Measurements from ENCODE around the gene TARM1. TPM values are rescaled to one million over a fixed set of nuclear protein-coding genes. Genes with fewer than 3 reads are reported as not detected.

Gene TARM1
- total and polyA plus RNA-seq, 5 donors from 2014 or later = not detected

DNA sequence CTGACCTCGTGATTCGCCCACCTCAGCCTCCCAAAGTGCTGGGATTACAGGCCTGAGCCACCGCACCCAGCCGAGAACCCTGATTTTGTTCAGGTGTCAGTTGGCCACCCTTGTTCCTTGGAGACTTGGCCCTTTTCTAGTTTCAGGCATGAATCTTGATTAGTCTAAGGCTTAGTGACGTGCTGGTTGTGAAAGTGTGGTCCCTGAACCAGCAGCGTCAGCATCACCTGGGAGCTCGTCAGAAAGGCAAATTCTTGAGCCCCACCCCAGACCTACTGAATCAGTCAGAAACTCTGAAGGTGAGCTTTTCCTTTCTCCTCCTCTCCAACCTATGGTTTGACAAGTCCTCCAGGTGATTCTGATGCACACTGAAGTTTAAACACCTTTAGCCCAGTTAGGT is 54.5 kb downstream of the TARM1 start:
- H3K9me3 ChIP-seq (ENCODE audit: control insufficient read depth in 2 of 2, low read length in 2 of 2) = no peaks in the 10 kb centered on the region
- no peaks in the 10 kb centered on the region for H3K4me1 ChIP-seq (ENCODE audit: control insufficient read depth, insufficient read depth, low read length, poor library complexity, severe bottlenecking)
- Mint-ChIP-seq H3K9me3 (peaks cover 0 to 2% (median 0%) of the 10 kb centered on the region in 7 donors), H3K27ac (no peak overlapping the region), H3K27me3 (peaks cover 23% of the 10 kb centered on the region), H3K36me3 (no peaks in the 10 kb centered on the region), H3K4me1 (peaks cover 0 to 4% (median 3%) of the 10 kb centered on the region in 4 donors), H3K4me3 (no peak overlapping the region)
- DNase-seq = no peak
- H3K27ac ChIP-seq (ENCODE audit: insufficient read depth, low read length, poor library complexity, severe bottlenecking) = no peak overlapping the region
- no peak overlapping the region for H3K4me3 ChIP-seq (ENCODE audit: low read depth, low read length)
- no peaks in the 10 kb centered on the region for H3K36me3 ChIP-seq (ENCODE audit: control insufficient read depth, insufficient read depth, low read length)
- no peaks in the 10 kb centered on the region for H3K27me3 ChIP-seq (ENCODE audit: control insufficient read depth, insufficient read depth, low read length)
- ATAC-seq (ENCODE audit: low read depth in 2 of 2) = no peak

DNA sequence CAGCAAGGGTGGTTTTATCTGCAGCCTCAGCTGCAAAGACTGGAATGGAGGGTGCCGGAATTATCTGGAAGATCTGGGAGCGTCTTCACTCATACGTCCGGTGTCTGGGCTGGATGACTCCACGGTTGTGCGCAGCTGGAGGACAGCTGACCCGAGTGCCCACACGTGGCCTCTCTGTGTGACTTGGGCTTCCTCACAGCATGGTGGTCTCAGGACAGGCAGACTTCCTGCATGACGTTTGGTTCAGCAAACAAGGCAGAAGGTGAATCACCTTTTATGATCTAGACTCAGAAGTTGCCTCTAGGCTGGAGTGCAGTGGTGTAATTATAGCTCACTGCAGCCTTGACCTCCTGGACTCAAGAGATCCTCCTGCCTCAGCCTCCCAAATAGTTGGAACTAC is 56.5 kb downstream of the TARM1 start:
- Histone ChIP-seq H3K36me3 (ENCODE audit: control insufficient read depth, insufficient read depth, low read length) (no peaks in the 10 kb centered on the region), H3K9me3 (ENCODE audit: control insufficient read depth in 2 of 2, low read length in 2 of 2) (no peaks in the 10 kb centered on the region), H3K27ac (ENCODE audit: insufficient read depth, low read length, poor library complexity, severe bottlenecking) (no peak overlapping the region), H3K4me3 (ENCODE audit: low read depth, low read length) (no peak overlapping the region), H3K27me3 (ENCODE audit: control insufficient read depth, insufficient read depth, low read length) (no peaks in the 10 kb centered on the region), H3K4me1 (ENCODE audit: control insufficient read depth, insufficient read depth, low read length, poor library complexity, severe bottlenecking) (no peaks in the 10 kb centered on the region)
- Mint-ChIP-seq H3K36me3 (no peaks in the 10 kb centered on the region), H3K27ac (no peak overlapping the region), H3K4me3 (no peak overlapping the region), H3K4me1 (peaks cover 0 to 4% (median 0%) of the 10 kb centered on the region in 4 donors), H3K9me3 (peaks cover 0 to 2% (median 0%) of the 10 kb centered on the region in 7 donors), H3K27me3 (peaks cover 19% of the 10 kb centered on the region)
- DNase-seq (no peak), ATAC-seq (ENCODE audit: low read depth in 2 of 2) (no peak)

DNA sequence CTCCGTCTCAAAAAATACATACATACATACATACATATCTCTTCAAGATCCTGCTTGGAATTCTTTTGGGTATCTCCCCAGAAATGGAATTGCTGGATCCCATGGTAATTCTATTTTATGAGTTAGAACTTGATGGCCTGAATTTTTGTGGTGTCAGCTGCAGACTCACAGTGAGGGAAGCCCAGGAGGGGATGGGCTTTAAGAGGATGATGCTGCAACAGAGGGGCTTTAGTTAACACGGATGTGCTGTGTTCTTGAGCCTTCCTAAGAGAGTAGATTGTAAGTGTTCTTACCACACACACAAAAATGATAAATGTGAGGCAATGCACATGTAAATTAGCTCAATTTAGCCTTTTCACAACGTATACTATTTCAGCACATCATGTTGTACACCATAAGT is 58.0 kb downstream of the TARM1 start:
- Histone ChIP-seq H3K4me1 (ENCODE audit: control insufficient read depth, insufficient read depth, low read length, poor library complexity, severe bottlenecking) (no peaks in the 10 kb centered on the region), H3K9me3 (ENCODE audit: control insufficient read depth in 2 of 2, low read length in 2 of 2) (no peaks in the 10 kb centered on the region), H3K36me3 (ENCODE audit: control insufficient read depth, insufficient read depth, low read length) (no peaks in the 10 kb centered on the region), H3K4me3 (ENCODE audit: low read depth, low read length) (no peak overlapping the region), H3K27me3 (ENCODE audit: control insufficient read depth, insufficient read depth, low read length) (no peaks in the 10 kb centered on the region), H3K27ac (ENCODE audit: insufficient read depth, low read length, poor library complexity, severe bottlenecking) (no peak overlapping the region)
- no peaks in the 10 kb centered on the region for H3K36me3 Mint-ChIP-seq
- H3K9me3 Mint-ChIP-seq = peaks cover 0 to 2% (median 0%) of the 10 kb centered on the region in 7 donors
- no peak for DNase-seq
- H3K4me1 Mint-ChIP-seq = peaks cover 0 to 4% (median 0%) of the 10 kb centered on the region in 4 donors
- no peak overlapping the region for H3K27ac Mint-ChIP-seq
- H3K27me3 Mint-ChIP-seq = peaks cover 19% of the 10 kb centered on the region
- no peak for ATAC-seq (ENCODE audit: low read depth in 2 of 2)
- no peak overlapping the region for H3K4me3 Mint-ChIP-seq

DNA sequence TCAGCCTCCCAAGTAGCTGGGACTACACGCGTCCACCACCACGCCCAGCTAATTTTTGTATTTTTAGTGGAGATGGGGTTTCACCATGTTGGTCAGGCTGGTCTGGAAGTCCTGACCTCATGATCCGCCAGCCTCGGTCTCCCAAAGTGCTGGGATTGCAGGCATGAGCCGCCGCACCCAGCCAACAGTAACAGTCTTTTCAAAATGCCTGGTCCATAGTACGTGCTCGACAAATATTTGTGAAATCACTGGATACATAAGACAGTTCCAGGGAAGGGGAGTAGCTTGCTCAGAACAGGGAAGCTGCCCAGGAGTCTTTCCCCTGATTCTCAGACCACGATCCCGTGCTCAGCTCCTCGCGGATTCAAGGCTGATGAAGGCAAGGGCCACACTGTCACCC is 59.2 kb downstream of the TARM1 start:
- H3K4me1 ChIP-seq (ENCODE audit: control insufficient read depth, insufficient read depth, low read length, poor library complexity, severe bottlenecking) = no peaks in the 10 kb centered on the region
- H3K4me3 ChIP-seq (ENCODE audit: low read depth, low read length) = no peak overlapping the region
- DNase-seq (no peak), ATAC-seq (ENCODE audit: low read depth in 2 of 2) (no peak)
- H3K9me3 Mint-ChIP-seq = peaks cover 0 to 2% (median 0%) of the 10 kb centered on the region in 7 donors
- no peaks in the 10 kb centered on the region for H3K9me3 ChIP-seq (ENCODE audit: control insufficient read depth in 2 of 2, low read length in 2 of 2)
- H3K27ac Mint-ChIP-seq = no peak overlapping the region
- H3K27ac ChIP-seq (ENCODE audit: insufficient read depth, low read length, poor library complexity, severe bottlenecking) = no peak overlapping the region
- H3K36me3 ChIP-seq (ENCODE audit: control insufficient read depth, insufficient read depth, low read length) = no peaks in the 10 kb centered on the region
- H3K4me3 Mint-ChIP-seq = no peak overlapping the region
- no peaks in the 10 kb centered on the region for H3K36me3 Mint-ChIP-seq
- H3K4me1 Mint-ChIP-seq = peaks cover 0 to 4% (median 0%) of the 10 kb centered on the region in 4 donors
- no peaks in the 10 kb centered on the region for H3K27me3 ChIP-seq (ENCODE audit: control insufficient read depth, insufficient read depth, low read length)
- peaks cover 28% of the 10 kb centered on the region for H3K27me3 Mint-ChIP-seq

DNA sequence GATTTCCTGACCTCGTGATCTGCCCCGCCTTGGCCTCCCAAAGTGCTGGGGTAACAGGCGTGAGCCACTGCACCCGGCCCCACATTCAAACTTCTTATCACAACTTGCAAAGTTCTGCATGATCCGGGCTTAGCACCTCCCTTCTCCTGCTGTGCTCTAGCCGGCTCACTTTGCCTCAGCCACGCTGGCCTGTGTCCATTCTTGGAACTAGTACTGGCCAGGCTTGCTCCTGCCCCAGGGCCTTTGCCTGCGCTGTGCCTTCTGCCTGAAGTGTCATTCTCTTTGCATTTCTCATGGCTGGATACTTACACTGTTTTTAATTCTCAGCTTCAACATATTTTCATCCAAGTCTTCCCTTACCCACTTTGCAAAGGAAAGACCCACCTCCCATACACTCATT is 59.8 kb downstream of the TARM1 start:
- no peaks in the 10 kb centered on the region for H3K27me3 ChIP-seq (ENCODE audit: control insufficient read depth, insufficient read depth, low read length)
- no peaks in the 10 kb centered on the region for H3K36me3 Mint-ChIP-seq
- H3K27me3 Mint-ChIP-seq = peaks cover 28% of the 10 kb centered on the region

More for the DNA sequence above, 59.8 kb downstream of the TARM1 start:
- Mint-ChIP-seq H3K27ac (no peak overlapping the region), H3K4me1 (peaks cover 0 to 4% (median 0%) of the 10 kb centered on the region in 4 donors), H3K4me3 (no peak overlapping the region), H3K9me3 (peaks cover 0 to 2% (median 0%) of the 10 kb centered on the region in 7 donors)
- H3K4me3 ChIP-seq (ENCODE audit: low read depth, low read length) = no peak overlapping the region
- H3K27ac ChIP-seq (ENCODE audit: insufficient read depth, low read length, poor library complexity, severe bottlenecking) = no peak overlapping the region
- H3K36me3 ChIP-seq (ENCODE audit: control insufficient read depth, insufficient read depth, low read length) = no peaks in the 10 kb centered on the region
- DNase-seq (no peak), ATAC-seq (ENCODE audit: low read depth in 2 of 2) (no peak)
- no peaks in the 10 kb centered on the region for H3K9me3 ChIP-seq (ENCODE audit: control insufficient read depth in 2 of 2, low read length in 2 of 2)
- H3K4me1 ChIP-seq (ENCODE audit: control insufficient read depth, insufficient read depth, low read length, poor library complexity, severe bottlenecking) = no peaks in the 10 kb centered on the region

Other genes with a start within 250 kb of the TARM1 start
- 280 TPM for gene MYADM, start 213.5 kb downstream of the TARM1 start, total RNA-seq
- gene MYADM, start 213.5 kb downstream of the TARM1 start, polyA plus RNA-seq = 10 to 100 TPM; 26.1 to 36.3 (median 35.5) TPM
- gene PRKCG, start 199.2 kb downstream of the TARM1 start, total RNA-seq = not detected
- not detected for gene PRKCG, start 199.2 kb downstream of the TARM1 start, polyA plus RNA-seq
- gene CACNG7, start 172.1 kb downstream of the TARM1 start, total RNA-seq = not detected
- not detected for gene CACNG7, start 172.1 kb downstream of the TARM1 start, polyA plus RNA-seq
- not detected for gene CACNG8, start 118.4 kb downstream of the TARM1 start, total RNA-seq
- not detected for gene CACNG8, start 118.4 kb downstream of the TARM1 start, polyA plus RNA-seq
- not detected for gene CACNG6, start 89.7 kb downstream of the TARM1 start, total RNA-seq
- not detected for gene CACNG6, start 89.7 kb downstream of the TARM1 start, polyA plus RNA-seq
- not detected for gene VSTM1, start 17.5 kb downstream of the TARM1 start, total RNA-seq
- gene VSTM1, start 17.5 kb downstream of the TARM1 start, polyA plus RNA-seq = not detected
- not detected for gene OSCAR, start 19.4 kb upstream of the TARM1 start, total RNA-seq
- gene OSCAR, start 19.4 kb upstream of the TARM1 start, polyA plus RNA-seq = under 1 TPM in 3 of 4 donors, not detected in 1; 0.12 to 0.28 (median 0.13) TPM
- gene NDUFA3, start 21.5 kb upstream of the TARM1 start, total RNA-seq = 65.7 TPM
- 100 to 1,000 TPM; 404 to 577 (median 444) TPM for gene NDUFA3, start 21.5 kb upstream of the TARM1 start, polyA plus RNA-seq
- gene TFPT, start 34.3 kb upstream of the TARM1 start, total RNA-seq = 15.0 TPM
- gene TFPT, start 34.3 kb upstream of the TARM1 start, polyA plus RNA-seq = 10 to 100 TPM; 18.8 to 26.8 (median 23.9) TPM
- 57.8 TPM for gene PRPF31, start 34.4 kb upstream of the TARM1 start, total RNA-seq
- 10 to 100 TPM; 61.2 to 74.8 (median 69.6) TPM for gene PRPF31, start 34.4 kb upstream of the TARM1 start, polyA plus RNA-seq
- gene CNOT3, start 56.4 kb upstream of the TARM1 start, total RNA-seq = 56.9 TPM
- 1 to 10 TPM; 3.9 to 6.6 (median 5.9) TPM for gene CNOT3, start 56.4 kb upstream of the TARM1 start, polyA plus RNA-seq
- 9.3 TPM for gene LENG1, start 78.4 kb upstream of the TARM1 start, total RNA-seq
- gene LENG1, start 78.4 kb upstream of the TARM1 start, polyA plus RNA-seq = 10 to 100 TPM; 12.2 to 17.5 (median 13.8) TPM
- 1.1 TPM for gene TMC4, start 91.8 kb upstream of the TARM1 start, total RNA-seq
- gene TMC4, start 91.8 kb upstream of the TARM1 start, polyA plus RNA-seq = under 1 TPM in 3 of 4 donors, not detected in 1; 0.42 to 0.60 (median 0.49) TPM
- 25.8 TPM for gene MBOAT7, start 108.2 kb upstream of the TARM1 start, total RNA-seq
- gene MBOAT7, start 108.2 kb upstream of the TARM1 start, polyA plus RNA-seq = 10 to 100 TPM; 10.8 to 17.2 (median 15.0) TPM
- 10.1 TPM for gene TSEN34, start 109.9 kb upstream of the TARM1 start, total RNA-seq
- gene TSEN34, start 109.9 kb upstream of the TARM1 start, polyA plus RNA-seq = 10 to 100 TPM; 36.6 to 55.5 (median 49.7) TPM
- 1,161 TPM for gene RPS9, start 119.5 kb upstream of the TARM1 start, total RNA-seq
- 1,000 to 10,000 TPM in 2 of 4 donors, 100 to 1,000 TPM in 2; 756 to 1,075 (median 892) TPM for gene RPS9, start 119.5 kb upstream of the TARM1 start, polyA plus RNA-seq
- gene LILRB3, start 141.6 kb upstream of the TARM1 start, total RNA-seq = 4.1 TPM
- gene LILRB3, start 141.6 kb upstream of the TARM1 start, polyA plus RNA-seq = under 1 TPM in 3 of 4 donors, not detected in 1; 0.07 to 0.65 (median 0.17) TPM
- not detected for gene LILRA6, start 161.4 kb upstream of the TARM1 start, total RNA-seq
- gene LILRA6, start 161.4 kb upstream of the TARM1 start, polyA plus RNA-seq = under 1 TPM in 2 of 4 donors, not detected in 2; 0.11 to 0.13 TPM
- not detected for gene LILRB5, start 175.9 kb upstream of the TARM1 start, total RNA-seq
- not detected for gene LILRB5, start 175.9 kb upstream of the TARM1 start, polyA plus RNA-seq
- not detected for gene LILRB2, start 199.7 kb upstream of the TARM1 start, total RNA-seq
- gene LILRB2, start 199.7 kb upstream of the TARM1 start, polyA plus RNA-seq = under 1 TPM in 1 of 4 donors, not detected in 3; 0.24 TPM
- gene LILRA5, start 231.8 kb upstream of the TARM1 start, total RNA-seq = not detected
- under 1 TPM in 1 of 4 donors, not detected in 3; 0.67 TPM for gene LILRA5, start 231.8 kb upstream of the TARM1 start, polyA plus RNA-seq

Measured in CD4-positive, CD25-positive, alpha-beta regulatory T cell (primary cell).